Activated CD4-positive, alpha-beta T cell treated with anti-CD3 and anti-CD28 coated beads, Interleukin-10, Interleukin-2, amounts not matched to agents 100 ng/mL and 50 ng/mL, durations not matched to agents 16 hours and 8 hours (primary cell): ENCODE results near the gene RC3H1.
"Not testable (repeated sequence)": the region's sequence is repeated elsewhere in the genome, so short reads cannot be mapped to it uniquely, and the experiment has no call there.

ENCODE experiments used
- DNase-seq: peaks from one replicate; pipeline ENCODE4 v3.0.0-alpha.2; 2020

RC3H1 gene

DNA sequence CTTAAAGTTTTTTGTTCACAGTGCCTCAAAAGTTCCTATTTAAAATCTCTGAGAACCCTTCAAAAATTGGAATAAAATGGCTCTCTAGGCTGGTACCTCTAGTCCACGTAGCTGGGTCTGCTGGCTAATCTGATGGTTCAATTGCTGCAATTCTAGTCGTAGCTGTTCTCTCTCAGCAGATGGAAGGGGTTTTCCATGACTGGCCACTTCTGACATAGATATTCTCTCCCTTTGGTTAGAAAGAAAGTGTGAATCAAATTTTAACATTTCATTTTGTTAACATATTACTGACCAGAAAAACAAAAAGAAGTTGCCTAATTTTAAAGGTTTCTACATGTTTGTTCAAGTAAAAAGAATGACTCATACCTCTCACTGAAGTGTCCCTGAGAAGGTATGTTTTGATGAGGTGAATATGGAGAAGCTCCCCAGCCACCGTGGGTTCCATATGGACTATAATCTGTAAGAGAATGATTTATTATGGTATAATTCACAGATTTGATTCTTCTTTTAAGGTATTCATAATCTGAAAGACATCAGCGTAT is 75.7 kb downstream of the RC3H1 start:
- no peak for DNase-seq

DNA sequence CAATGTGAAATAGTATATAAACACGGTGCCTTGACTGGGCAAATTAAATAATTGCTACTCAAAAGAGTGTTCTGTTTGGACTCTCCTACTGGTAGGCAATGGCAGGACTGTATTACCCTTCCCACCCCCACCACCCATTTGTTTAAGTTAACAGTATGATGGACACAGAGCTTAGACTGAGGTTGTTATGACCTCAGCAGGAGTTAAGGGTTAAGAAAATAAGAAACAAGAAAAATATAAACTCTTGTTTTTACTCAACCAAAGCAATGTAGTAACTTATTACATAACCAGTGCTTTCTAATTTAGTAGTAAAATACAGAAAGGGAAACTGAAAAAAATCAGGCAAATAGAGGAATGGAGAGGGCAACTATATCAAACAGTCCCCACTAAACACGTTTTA is 85.1 kb downstream of the RC3H1 start:
- DNase-seq = peak; percentile 31

DNA sequence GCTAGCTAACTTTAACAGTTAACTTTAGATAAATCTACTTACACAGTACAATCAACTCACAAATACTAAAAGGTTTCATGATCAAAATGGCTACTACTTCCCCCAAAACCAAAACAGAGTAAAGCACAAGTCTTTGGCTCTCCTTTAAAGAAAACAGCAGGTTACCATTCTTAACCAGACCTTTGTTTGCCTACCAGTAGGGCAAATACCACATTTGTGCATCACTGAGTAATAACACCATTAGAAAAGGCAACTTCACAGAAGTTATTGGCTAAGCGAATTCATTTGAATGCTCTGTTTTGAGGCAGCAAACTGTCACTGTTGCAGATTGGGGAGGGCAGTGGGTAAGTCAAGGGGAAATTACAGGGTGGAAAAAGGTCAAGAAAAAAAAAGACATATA is 87.7 kb downstream of the RC3H1 start:
- peak; percentile 9 for DNase-seq

DNA sequence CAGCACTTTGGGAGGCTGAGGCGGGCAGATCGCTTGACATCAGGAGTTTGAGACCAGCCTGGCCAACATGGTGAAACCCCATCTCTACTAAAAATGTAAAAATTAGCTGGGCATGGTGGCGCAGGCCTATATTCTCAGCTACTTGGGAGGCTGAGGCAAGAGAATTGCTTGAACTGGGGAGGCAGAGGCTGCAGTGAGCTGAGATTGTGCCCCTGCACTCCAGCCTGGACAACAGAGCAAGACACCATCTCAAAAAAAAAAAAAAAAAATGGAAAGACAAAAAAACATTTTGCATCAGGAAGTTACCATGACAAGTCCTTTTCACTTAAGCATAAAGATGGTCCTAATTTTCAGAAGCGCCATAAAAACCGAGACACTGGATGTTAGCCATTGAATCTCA is 91.6 kb downstream of the RC3H1 start:
- DNase-seq = not testable (repeated sequence)

GRCh38 chr1:173925306-173926242 is 96.6 kb downstream of the RC3H1 start:
- no peak for DNase-seq

GRCh38 chr1:173920861-173921260 is 101.3 kb downstream of the RC3H1 start:
- DNase-seq = no peak

DNA sequence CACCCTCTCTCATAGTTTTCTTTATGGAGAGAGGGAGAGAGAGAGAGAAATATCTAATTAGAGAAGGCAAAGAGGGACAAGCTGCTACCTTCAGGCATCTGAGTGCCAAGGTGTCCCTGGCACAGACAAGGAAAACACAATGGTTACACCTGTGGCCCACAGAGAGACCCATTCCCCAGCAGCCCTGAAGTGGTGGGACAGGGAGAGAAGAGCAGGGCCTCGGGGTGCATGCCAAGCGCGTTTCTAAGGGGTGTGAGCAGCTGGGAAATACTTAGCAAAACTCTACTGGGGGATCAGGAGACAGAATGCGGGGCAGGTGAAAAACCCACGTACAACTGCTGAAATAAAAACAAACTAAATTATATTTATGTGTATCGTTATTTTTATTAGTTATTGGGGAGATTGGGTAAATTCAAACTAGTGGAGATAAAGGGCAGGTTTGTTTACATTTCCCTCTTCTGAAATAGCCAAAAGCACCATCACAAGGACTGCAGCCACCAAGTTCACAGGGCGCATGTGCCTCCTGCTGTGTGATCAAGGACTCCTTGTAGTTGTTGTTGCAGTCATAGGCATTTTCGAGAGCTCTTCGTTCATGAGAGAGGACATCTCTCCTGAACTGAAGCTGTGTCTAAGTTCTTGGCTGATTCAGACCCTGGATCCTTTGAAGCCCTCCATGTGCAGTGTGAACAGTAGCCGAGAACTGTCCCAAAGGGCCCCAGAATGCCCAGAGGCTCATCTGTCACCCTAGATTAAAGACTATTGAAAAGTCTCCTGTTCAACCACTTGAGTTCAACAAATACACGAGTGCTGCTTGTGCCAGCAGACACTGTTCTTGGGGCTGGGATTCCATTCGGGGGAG is 104.3 kb downstream of the RC3H1 start:
- DNase-seq = no peak

- DNase-seq = no peak
Observed at GRCh38 chr1:173917149-173917548, 105.0 kb downstream of the RC3H1 start, which contains the start of gene SERPINC1. SERPINC1 (minus strand) TSS chr1:173917327; CDS start chr1:173917259, 68 bp downstream.

DNA sequence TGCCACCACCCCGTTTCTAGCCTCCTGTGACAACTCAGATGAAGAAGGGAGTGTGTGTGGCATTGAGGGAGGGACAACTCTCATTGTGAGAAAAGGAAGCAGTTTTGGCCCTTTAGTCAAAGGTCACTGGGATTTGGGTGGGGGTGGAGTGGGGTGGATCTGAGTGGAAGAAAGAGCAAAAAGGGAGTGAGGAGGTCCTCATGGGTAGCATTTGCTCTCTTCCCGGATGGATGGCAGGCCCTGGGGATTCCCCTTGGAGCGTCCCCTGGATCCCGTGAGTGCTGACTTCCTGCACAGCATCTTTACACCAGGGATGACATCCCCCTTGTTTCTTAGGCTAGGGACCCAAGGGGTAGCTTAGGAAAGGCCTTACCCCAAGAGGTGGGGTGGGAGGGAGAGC is 105.5 kb downstream of the RC3H1 start:
- DNase-seq = no peak

GRCh38 chr1:173915596-173915995 is 106.6 kb downstream of the RC3H1 start:
- DNase-seq = no peak

DNA sequence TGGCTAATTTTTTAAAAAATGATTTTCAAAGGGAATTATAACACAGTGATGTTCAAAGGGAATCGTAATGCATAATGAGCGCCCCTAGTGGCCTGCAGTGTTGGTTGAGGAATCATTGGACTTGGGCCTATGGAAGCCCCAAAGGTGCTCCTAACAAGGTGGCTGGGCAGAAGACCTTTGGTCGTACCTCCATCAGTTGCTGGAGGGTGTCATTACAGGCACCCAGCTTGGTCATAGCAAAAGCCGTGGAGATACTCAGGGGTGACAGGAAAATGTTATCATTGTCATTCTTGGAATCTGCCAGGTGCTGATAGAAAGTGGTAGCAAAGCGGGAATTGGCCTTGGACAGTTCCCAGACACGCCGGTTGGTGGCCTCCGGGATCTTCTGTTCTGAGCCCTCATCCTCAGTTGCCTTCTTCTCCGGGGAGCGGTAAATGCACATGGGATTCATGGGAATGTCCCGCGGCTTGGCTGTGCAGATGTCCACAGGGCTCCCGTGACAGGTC is 107.7 kb downstream of the RC3H1 start:
- peak; percentile 36 for DNase-seq

GRCh38 chr1:173913111-173913510 is 109.0 kb downstream of the RC3H1 start:
- no peak for DNase-seq

GRCh38 chr1:173903827-173904531 is 118.2 kb downstream of the RC3H1 start:
- no peak for DNase-seq

GRCh38 chr1:173900992-173901391 is 121.2 kb downstream of the RC3H1 start:
- DNase-seq = no peak

DNA sequence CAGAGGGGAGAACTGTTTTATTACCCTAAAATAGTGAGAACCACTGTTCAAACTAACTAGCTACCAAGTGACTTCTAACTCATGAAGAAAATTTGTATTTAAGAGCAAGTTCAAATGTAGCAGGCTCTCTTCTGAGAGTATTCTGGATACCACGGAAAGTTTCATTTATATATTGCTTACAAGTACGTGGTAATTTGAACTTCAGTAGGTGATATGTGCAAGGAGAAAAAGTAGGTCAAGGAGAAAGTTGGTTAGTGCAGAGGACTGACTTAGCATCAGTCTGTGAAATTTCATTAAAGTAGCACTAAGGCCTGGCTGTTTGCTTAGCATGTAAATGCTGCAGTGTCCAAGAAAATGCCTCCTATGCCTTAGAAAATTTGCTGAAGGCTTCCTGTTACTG is 121.7 kb downstream of the RC3H1 start:
- DNase-seq = no peak

GRCh38 chr1:173894189-173894588 is 128.0 kb downstream of the RC3H1 start:
- DNase-seq = no peak

- DNase-seq = no peak
Observed at GRCh38 chr1:173893611-173894010, 128.5 kb downstream of the RC3H1 start.

DNA sequence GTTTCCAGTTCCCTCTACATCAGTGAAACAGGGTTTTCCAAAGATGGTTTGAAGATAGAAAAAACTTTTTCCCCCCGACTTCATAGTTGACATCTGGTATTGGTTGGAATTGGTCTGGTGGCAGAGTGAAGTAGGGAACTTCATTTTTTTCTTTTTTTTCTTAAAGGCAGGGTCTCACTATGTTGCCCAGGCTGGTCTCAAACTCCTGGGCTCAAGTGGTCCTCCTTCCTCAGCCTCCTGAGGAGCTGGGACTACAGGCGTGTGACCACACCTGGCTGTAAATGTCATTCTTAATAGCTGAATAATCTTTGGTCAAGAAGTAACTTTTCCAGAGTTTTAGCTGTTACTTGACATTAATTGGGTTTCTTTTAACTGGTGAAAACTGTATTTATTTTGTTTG is 132.3 kb downstream of the RC3H1 start:
- DNase-seq = no peak

DNA sequence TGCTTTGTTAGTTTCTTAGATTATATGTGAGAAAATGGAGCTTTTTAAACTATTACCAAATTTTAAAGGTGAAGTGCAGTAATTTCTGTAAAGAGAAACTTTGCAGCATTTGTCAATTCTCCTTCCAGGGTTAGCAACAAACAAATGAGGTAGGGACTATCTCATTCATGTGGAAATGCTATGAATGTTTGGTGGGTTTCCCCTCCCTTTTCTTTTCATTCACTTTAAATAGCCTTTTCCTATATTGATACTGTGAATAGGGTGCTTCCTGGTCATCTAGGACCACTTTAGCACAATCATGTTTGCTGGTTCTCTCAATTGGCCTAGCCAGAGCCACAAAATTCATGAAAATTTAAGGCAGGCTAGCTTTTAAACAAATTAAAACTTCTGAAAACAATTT is 133.4 kb downstream of the RC3H1 start:
- DNase-seq = no peak

DNA sequence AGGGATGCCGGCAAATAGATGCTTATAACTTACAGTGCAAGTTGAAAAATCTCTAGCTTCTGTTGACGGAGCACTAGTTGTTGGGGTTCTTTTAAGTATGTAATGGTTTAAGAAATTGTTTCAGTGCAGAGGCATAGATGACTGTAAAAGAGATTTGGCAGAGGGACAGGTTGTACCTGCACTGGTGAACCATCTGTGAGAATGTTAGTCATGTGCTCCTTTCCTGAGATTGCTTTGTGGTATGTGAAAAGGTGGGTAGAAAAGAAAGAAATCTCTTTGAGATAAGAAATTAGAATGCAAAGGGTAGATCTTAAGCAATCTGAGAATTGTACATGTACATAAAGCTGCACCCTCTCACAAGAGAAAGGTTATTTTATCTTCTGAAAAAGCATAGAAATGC is 134.5 kb downstream of the RC3H1 start:
- no peak for DNase-seq

DNA sequence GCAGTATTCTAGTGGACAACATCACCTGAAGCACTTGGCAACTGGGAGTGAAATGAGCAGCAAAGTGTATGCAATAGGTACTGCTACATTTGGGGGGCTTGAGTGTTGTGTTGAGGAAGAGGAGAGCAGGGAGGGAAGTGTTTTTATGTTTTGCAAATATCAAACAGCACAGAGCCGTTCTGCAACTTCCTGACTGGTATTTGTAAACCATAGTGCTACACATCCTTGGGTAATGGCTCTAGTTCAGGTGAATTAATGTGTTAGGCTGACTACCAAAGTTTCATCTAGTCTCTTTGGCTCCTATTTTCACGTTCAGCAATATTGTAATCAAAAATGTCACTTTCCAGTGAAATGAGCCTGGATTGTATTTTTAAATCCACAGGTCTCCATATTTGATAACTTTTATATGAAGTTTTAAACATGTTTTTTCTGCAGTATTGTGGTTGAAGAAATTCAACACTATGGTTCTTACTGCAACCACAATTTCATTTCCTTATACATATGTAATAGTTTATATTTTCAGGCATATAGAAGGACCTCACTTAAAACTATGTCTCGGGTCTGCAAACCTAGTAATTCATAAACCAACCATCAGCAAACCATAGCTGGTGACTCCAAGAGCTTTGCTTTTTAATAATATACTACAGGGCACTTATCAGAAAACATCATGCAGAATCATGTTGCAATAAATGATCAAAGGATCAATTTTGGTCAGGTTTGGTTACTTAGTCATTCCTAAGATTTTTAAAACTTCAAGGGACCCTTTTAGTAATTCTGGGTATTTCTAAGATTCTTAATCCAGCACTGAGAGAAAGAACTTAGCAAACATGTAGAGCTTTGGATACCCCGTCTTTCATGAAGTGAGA is 135.2 kb downstream of the RC3H1 start:
- no peak for DNase-seq

- no peak for DNase-seq
Observed at GRCh38 chr1:173884701-173885100, 137.5 kb downstream of the RC3H1 start.
